ENCODE data around the gene SYNE3. TPM values are rescaled to one million over a fixed set of nuclear protein-coding genes. Genes with fewer than 3 reads are reported as not detected.

The SYNE3 gene
- total RNA-seq, 1 donor from 2014 or later, result 75.3 TPM

GRCh38 chr14:95543021-95543420, 26.6 kb upstream of the SYNE3 start:
- no peak for ATAC-seq
- no peak for DNase-seq (ENCODE audit: low spot score)
- intact Hi-C loops (cut with DNase I), result no loop called here

DNA sequence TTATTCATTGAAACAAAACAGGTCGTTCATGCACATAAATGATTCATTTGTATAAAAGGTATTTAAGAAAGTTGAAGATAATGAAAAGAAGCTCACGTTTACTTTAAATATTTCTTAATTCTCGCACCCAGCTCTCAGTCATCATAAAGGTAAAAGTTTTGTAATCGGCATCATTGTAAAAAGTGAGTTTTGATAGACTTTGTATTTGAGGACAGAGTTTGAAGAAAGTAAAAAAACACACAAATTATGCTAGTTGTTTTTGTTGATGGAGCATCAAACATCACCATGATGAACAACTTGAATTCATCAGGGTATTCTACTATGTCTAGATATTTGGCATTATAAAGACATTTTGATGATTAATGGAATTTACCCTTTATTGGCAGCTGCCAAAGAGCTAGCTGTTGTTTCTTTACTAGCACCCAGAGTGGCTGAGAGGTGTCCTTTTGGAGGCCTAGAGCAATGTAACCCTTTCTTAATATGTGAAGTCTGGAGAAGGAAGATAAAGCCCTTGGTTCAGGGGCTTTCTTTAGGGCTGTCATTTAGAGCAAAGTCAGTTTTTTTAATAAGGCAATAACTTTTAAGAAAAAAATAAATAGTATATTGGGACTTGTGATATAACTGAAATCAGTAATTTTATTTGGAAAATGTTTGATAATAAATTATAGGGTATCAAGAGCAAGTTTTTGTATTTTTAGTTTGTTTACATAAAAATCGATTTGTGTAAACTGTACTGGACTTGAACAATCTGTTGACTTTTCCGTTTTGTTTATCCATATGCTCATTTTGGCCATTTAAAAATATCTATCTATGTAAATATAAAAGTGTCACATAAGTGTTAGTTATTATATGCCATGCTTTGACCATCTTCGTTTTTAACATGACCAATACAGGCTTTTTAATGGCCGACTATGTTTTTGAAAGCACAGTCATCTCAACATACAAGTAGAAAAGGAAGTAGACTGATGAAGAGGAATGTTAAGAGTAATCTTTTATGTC, 25.8 kb upstream of the SYNE3 start:
- intact Hi-C loops (cut with DNase I), result no loop called here
- ATAC-seq (no peak), DNase-seq (ENCODE audit: low spot score) (no peak)

DNA sequence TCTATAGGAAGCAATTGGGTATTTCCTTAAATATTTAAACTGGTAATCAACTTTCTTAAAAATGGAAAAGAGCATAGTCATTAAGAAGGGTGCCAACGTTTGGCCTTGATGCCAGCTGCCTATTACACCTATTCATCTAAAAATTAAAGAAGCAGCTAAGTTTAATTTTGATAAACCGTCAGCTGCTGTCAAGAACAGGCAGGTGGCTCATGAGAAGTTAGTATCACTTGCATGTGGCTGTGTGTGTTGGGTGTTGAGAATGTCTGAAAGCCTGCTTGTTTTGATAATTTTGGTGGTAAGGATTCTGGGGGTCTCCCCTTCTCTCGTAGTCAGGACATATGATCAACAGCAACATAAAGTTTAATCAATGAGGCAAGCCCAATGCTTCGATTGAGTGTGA, 24.9 kb upstream of the SYNE3 start:
- ATAC-seq (no peak), DNase-seq (ENCODE audit: low spot score) (no peak)
- intact Hi-C loops (cut with DNase I), result no loop called here

DNA sequence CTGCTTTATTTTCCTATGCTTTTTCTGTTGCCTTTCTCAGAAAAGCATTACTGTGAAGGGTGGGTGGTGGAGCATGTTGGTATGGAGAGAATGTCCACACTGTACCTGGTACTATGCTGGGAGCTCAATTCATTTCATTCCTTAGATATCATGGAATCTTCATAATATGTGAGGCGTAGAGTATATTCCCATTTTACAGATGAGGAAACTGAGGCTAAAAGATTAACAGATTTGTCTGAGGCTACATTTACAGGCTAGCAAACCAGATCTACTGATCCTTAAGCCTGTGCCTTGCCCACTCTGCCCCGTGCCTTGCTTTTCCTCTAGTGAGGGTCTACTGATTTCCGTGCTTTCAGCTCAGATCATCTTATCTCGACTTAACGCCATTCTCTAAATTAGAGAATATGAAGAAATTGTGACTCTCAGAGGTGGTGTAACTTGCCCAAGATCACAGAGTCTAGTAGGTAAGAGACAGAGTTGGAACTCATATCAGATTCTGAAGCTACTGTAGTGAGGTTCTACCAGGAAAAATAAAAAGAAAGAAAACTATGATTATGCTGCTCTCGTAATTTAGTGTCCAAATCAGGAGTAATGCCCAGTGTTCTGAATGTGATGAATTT, 23.9 kb upstream of the SYNE3 start:
- ATAC-seq, result no peak
- DNase-seq (ENCODE audit: low spot score), result no peak
- intact Hi-C loops (cut with DNase I), result no loop called here

GRCh38 chr14:95538801-95539509, 22.5 kb upstream of the SYNE3 start:
- intact Hi-C loops (cut with DNase I), result no loop called here
- ATAC-seq (no peak), DNase-seq (ENCODE audit: low spot score) (no peak)

GRCh38 chr14:95537298-95538089, 21.0 kb upstream of the SYNE3 start:
- DNase-seq (ENCODE audit: low spot score), result no peak
- no peak for ATAC-seq
- intact Hi-C loops (cut with DNase I), result no loop called here

DNA sequence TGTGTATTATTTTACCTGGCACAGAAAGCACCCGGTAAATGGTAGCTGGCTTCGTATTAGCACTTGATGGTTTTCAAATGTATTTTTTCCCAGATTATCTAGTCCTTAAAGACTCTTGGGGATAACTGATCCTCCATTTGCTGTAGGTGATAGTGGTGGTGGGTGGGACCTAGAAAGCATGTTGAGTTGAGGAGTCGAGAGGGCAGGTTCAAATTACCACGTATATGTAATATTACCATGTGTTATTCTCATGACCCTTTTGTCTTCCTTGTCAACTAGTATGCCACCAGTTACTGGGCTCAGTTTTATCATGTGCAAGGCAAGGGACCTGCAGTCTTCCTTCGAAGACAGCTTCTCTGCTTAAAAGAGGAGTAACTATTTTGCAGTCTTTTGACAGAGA, 20.2 kb upstream of the SYNE3 start:
- DNase-seq (ENCODE audit: low spot score) (no peak), ATAC-seq (no peak)
- intact Hi-C loops (cut with DNase I), result no loop called here

DNA sequence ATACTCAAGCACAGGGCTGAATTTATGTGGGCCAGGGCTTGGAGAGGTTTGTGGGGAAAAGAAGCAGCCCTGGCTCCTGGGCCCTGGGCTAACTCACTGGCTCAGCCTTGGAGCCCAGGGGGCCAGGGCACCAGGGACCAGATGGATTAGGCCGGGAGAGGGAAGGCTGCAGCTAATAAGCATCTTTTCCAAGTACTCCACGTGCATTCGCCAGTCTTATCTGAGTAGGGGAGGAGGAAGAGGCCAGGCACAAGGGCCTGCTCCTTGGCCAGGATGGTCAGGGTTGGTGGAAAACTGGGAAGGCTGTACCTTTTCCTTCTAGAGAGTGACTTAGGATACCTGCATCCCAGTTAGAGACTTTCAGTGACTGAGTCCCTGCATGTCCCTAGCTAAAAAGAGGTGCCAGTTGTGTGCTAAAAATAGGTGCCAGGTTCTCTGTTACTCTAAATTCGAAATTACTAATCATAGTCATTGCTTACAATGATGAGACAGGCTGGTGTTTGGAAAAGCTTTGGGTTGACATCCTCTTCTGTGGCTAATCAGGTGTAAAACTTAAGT, 19.7 kb upstream of the SYNE3 start:
- DNase-seq (ENCODE audit: low spot score) (no peak), ATAC-seq (no peak)
- intact Hi-C loops (cut with DNase I), result no loop called here

GRCh38 chr14:95535226-95536021, 19.0 kb upstream of the SYNE3 start:
- intact Hi-C loops (cut with DNase I), result no loop called here
- ATAC-seq, result no peak
- peak; percentile 70 for DNase-seq (ENCODE audit: low spot score)

GRCh38 chr14:95534299-95535225, 18.1 kb upstream of the SYNE3 start, which contains the start of gene GLRX5:
GLRX5 (plus strand) TSS chr14:95535050; CDS start chr14:95535090, 40 bp downstream.
- intact Hi-C loops (cut with DNase I), result no loop called here
- ATAC-seq, result peak; percentile 98
- peak; percentile 98 for DNase-seq (ENCODE audit: low spot score)

DNA sequence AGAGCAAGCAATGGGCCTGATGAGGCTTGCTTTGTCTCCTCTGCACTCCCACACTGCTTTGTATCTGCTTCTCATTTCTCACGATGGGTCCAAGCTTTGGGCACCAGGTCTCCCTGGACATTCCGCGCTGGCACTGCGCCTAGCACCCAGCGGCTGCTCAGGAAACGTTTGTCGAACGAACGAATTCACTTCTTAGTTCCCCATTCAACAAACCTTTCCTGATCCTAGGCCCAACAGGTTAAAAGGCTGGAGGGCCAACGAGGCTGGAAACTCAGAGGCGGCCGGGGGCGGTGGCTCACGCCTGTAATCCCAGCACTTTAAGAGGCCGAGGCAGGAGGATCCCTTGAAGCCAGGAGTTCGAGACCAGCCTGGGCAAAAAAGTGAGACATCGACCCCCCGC, 17.4 kb upstream of the SYNE3 start:
- DNase-seq (ENCODE audit: low spot score) (no peak), ATAC-seq (no peak)
- intact Hi-C loops (cut with DNase I), result no loop called here

- intact Hi-C loops (cut with DNase I), result no loop called here
- ATAC-seq, result no peak
- no peak for DNase-seq (ENCODE audit: low spot score)
These were observed 17.0 kb upstream of the SYNE3 start for GRCh38 chr14:95533391-95533821.

DNA sequence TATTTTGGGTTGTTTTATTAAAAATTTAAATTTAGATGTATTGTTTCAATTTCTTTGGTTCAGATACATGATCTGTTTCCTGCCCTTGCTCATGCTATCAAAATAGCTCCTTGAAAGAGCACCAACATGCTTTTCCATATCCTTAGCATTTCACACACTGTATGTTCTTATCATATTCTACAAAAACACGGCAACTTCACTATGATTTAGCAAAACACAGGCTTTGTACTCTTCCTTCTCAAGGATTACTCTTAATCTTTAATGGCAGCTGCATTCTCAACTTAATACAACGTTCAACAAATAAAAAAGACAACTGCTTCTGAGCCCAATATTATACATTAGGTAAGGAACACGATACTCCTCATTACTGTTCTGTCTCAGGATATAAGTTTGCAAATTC, 15.5 kb upstream of the SYNE3 start:
- no peak for DNase-seq (ENCODE audit: low spot score)
- ATAC-seq, result no peak
- intact Hi-C loops (cut with DNase I), result no loop called here

GRCh38 chr14:95531473-95531872, 15.0 kb upstream of the SYNE3 start:
- ATAC-seq, result no peak
- intact Hi-C loops (cut with DNase I), result no loop called here
- no peak for DNase-seq (ENCODE audit: low spot score)

DNA sequence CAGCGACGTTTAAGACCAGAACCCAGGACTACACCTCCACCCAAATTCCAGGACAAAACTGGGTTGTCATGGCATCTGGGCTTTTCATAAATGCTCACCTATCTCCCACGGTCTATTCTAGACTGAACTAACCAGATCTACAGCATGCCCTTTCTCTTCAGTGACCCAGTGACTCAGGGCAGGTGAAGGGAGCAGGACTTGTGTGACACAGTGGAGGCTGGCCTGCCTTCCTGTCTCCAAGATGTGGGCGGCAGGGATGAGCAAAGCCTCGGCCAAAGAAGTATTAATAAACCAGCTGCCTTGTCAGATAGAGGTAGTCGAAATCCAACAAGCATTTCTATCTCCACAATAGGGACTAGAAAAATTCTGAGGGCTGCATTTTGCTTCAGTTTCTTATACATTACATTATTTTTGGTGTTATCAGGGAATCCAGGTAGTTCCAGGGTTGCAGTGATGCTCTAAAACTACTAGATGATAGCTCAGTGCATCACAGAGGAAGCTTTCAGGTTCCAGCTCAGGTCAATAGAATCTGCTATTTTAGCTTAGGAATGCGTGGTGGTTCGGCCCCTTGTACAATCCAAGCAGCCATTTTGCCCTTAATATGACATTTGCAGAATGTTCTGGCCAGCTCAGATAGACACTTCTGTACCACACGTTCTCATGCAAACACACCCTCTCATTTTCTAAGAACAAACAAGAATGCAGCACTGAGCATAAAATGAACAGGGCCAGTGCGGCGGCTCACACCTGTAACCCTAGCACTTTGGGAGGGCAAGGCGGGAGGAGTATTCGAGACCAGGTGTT, 14.2 kb upstream of the SYNE3 start:
- intact Hi-C loops (cut with DNase I), result no loop called here
- ATAC-seq (no peak), DNase-seq (ENCODE audit: low spot score) (no peak)

DNA sequence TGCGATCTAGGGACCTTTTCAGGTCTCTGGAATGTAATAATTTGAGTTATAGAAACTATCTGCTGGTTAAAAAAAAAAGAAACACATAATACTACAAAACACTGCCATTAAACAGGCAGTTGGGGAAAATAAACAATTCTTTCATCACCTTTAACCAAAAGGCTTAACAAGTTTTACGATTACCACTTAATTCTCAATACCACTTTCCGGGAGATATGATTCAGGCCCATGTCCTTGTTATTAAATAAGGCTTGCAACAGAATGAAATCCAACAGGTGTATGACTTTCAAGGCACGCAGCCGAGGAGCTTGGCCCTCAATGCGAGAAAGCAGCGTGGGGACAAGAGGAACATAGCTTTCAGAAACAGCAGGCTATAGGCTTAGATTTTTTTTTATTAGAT, 12.8 kb upstream of the SYNE3 start:
- DNase-seq (ENCODE audit: low spot score), result no peak
- ATAC-seq, result no peak
- intact Hi-C loops (cut with DNase I), result loop anchor here (5.0 kb wide), 1 partner anchor 87 kb away; no protein-coding TSS in a partner anchor
